Karpas-422 (cell line): Measurements from ENCODE around the gene NEURL2. TPM values are rescaled to one million over a fixed set of nuclear protein-coding genes. Genes with fewer than 3 reads are reported as not detected.

Experiments used
- DNase-seq: peaks from one replicate; pipeline ENCODE4 v3.0.0-alpha.2; 2015
- H2AFZ ChIP-seq: fragments of 200-600 bp; sonication (generic); 2 replicates; pipeline ENCODE4 v1.6.1; 2014; ENCODE audit warnings: antibody characterized with exemption, low read length, mixed read lengths
- H3K27ac ChIP-seq: fragments of 200-600 bp; sonication (generic); 2 replicates; pipeline ENCODE4 v1.5.1; 2014; ENCODE audit warnings: mild to moderate bottlenecking, low read length, moderate library complexity
- H3K27me3 ChIP-seq: fragments of 200-600 bp; sonication (generic); 2 replicates; pipeline ENCODE4 v1.6.1; 2014; ENCODE audit warnings: low read length, mixed read lengths
- H3K36me3 ChIP-seq: fragments of 200-600 bp; sonication (generic); 2 replicates; pipeline ENCODE4 v1.6.1; 2014; ENCODE audit warnings: low read length, mixed read lengths; ENCODE audit not compliant: insufficient read depth
- H3K4me1 ChIP-seq: fragments of 200-600 bp; sonication (generic); 2 replicates; pipeline ENCODE4 v1.6.1; 2014; ENCODE audit warnings: mild to moderate bottlenecking, low read length, mixed read lengths
- H3K4me2 ChIP-seq: fragments of 200-600 bp; sonication (generic); 2 replicates; pipeline ENCODE4 v1.6.1; 2014; ENCODE audit warnings: low read length, low read depth, mild to moderate bottlenecking; ENCODE audit not compliant: poor library complexity, severe bottlenecking
- H3K4me3 ChIP-seq: fragments of 200-600 bp; sonication (generic); 2 replicates; pipeline ENCODE4 v1.5.1; 2014; ENCODE audit warnings: mild to moderate bottlenecking, antibody characterized with exemption, low read length, mixed read lengths
- H3K79me2 ChIP-seq: fragments of 200-600 bp; sonication (generic); 2 replicates; pipeline ENCODE4 v1.6.1; 2014; ENCODE audit warnings: mild to moderate bottlenecking, low read length, mixed read lengths
- H3K9ac ChIP-seq: fragments of 200-600 bp; sonication (generic); 2 replicates; pipeline ENCODE4 v1.6.0; 2014; ENCODE audit warnings: low read length
- H3K9me2 ChIP-seq: fragments of 200-600 bp; sonication (generic), shearing (Covaris generic); replicated peaks from 2 replicates; pipeline ENCODE4 v1.6.0; 2014; ENCODE audit warnings: mild to moderate bottlenecking, low read length, moderate library complexity; ENCODE audit not compliant: insufficient read depth
- H3K9me3 ChIP-seq: fragments of 300-700, 200-600 bp; sonication (generic); 2 replicates; pipeline ENCODE4 v1.6.1; 2014; ENCODE audit warnings: low read length, mixed read lengths
- H4K20me1 ChIP-seq: fragments of 200-600 bp; sonication (generic); 2 replicates; pipeline ENCODE4 v1.6.1; 2014; ENCODE audit warnings: mild to moderate bottlenecking, antibody characterized with exemption, low read length, low read depth; ENCODE audit not compliant: insufficient read depth
- total RNA-seq: library from RNA; depleted of rRNA; stranded (reverse); fragments of >200 nt; shearing (Covaris generic); gene quantifications from 2 replicates; pipeline ENCODE4 v1.2.3, GENCODE V29; 2014; ENCODE audit warnings: low replicate concordance

Gene NEURL2
- total RNA-seq, 1 experiment from 2014 or later: 4.3 TPM

GRCh38 chr20:45861221-45862075 is 29.6 kb downstream of the NEURL2 start:
- Histone ChIP-seq H3K36me3 (no peaks in the 10 kb centered on the region), H3K4me1 (peaks cover 14% of the 10 kb centered on the region), H4K20me1 (no peaks in the 10 kb centered on the region), H3K27ac (no peak overlapping the region), H3K4me2 (no peak overlapping the region), H3K9me3 (no peaks in the 10 kb centered on the region), H2AFZ (no peak overlapping the region), H3K27me3 (no peaks in the 10 kb centered on the region), H3K9ac (no peak overlapping the region), H3K9me2 (no peaks in the 10 kb centered on the region), H3K4me3 (no peak overlapping the region), H3K79me2 (peaks cover 34% of the 10 kb centered on the region)
- DNase-seq: no peak

GRCh38 chr20:45860560-45861220 is 30.3 kb downstream of the NEURL2 start:
- no peak overlapping the region for H3K4me2 ChIP-seq
- no peaks in the 10 kb centered on the region for H3K9me2 ChIP-seq
- no peaks in the 10 kb centered on the region for H3K36me3 ChIP-seq
- H4K20me1 ChIP-seq: no peaks in the 10 kb centered on the region
- no peak overlapping the region for H2AFZ ChIP-seq
- H3K9me3 ChIP-seq: no peaks in the 10 kb centered on the region
- H3K79me2 ChIP-seq: peaks cover 42% of the 10 kb centered on the region
- no peak overlapping the region for H3K4me3 ChIP-seq
- H3K27me3 ChIP-seq: no peaks in the 10 kb centered on the region
- H3K27ac ChIP-seq: no peak overlapping the region
- DNase-seq: no peak
- H3K4me1 ChIP-seq: peaks cover 22% of the 10 kb centered on the region
- no peak overlapping the region for H3K9ac ChIP-seq

GRCh38 chr20:45859916-45860315 is 31.1 kb downstream of the NEURL2 start:
- no peak overlapping the region for H3K4me2 ChIP-seq

GRCh38 chr20:45857882-45858216 is 33.2 kb downstream of the NEURL2 start:
- H3K9ac ChIP-seq: peak overlapping the region; percentile 91

More at GRCh38 chr20:45859916-45860315, 31.1 kb downstream of the NEURL2 start:
- H3K9ac ChIP-seq: no peak overlapping the region
- DNase-seq: no peak
- H3K4me3 ChIP-seq: no peak overlapping the region
- no peaks in the 10 kb centered on the region for H3K27me3 ChIP-seq
- peaks cover 48% of the 10 kb centered on the region for H3K79me2 ChIP-seq
- H3K9me2 ChIP-seq: no peaks in the 10 kb centered on the region
- H2AFZ ChIP-seq: no peak overlapping the region
- no peak overlapping the region for H3K27ac ChIP-seq
- H4K20me1 ChIP-seq: no peaks in the 10 kb centered on the region
- H3K4me1 ChIP-seq: peaks cover 22% of the 10 kb centered on the region
- H3K9me3 ChIP-seq: no peaks in the 10 kb centered on the region
- H3K36me3 ChIP-seq: 0 out of 2 replicates have a peak, but pooled peaks cover 1% of the 10 kb centered on the region

GRCh38 chr20:45857114-45857881 is 33.7 kb downstream of the NEURL2 start, which contains the start of the genes ACOT8 and ZSWIM3:
Gene ACOT8, minus strand, starts transcription at chr20:45857392. Its CDS starts 77 bp downstream, at chr20:45857315.
Gene ZSWIM3, plus strand, starts transcription at chr20:45857614. Its CDS starts 212 bp downstream, at chr20:45857826.
- Histone ChIP-seq H3K4me2 (peak within 1 kb of the TSS; percentile 99), H4K20me1 (no peaks in the 10 kb centered on the region), H2AFZ (peak within 1 kb of the TSS; percentile 96), H3K27me3 (no peaks in the 10 kb centered on the region), H3K36me3 (0 out of 2 replicates have a peak, but pooled peaks cover 3% of the 10 kb centered on the region), H3K79me2 (peaks cover 45% of the 10 kb centered on the region), H3K9ac (peak within 1 kb of the TSS; percentile 91), H3K27ac (peak within 1 kb of the TSS; percentile 76), H3K4me3 (peak within 1 kb of the TSS; percentile 77), H3K4me1 (peaks cover 22% of the 10 kb centered on the region), H3K9me2 (no peaks in the 10 kb centered on the region), H3K9me3 (no peaks in the 10 kb centered on the region)
- peak; percentile 100 for DNase-seq

More at GRCh38 chr20:45857882-45858216, 33.2 kb downstream of the NEURL2 start:
- H3K27ac ChIP-seq: peak overlapping the region; percentile 76
- H3K4me2 ChIP-seq: peak overlapping the region; percentile 99
- H3K27me3 ChIP-seq: no peaks in the 10 kb centered on the region
- H3K4me3 ChIP-seq: peak overlapping the region; percentile 77
- DNase-seq: peak; percentile 83
- 0 out of 2 replicates have a peak, but pooled peaks cover 3% of the 10 kb centered on the region for H3K36me3 ChIP-seq
- H3K79me2 ChIP-seq: peaks cover 47% of the 10 kb centered on the region
- no peaks in the 10 kb centered on the region for H3K9me3 ChIP-seq
- peaks cover 22% of the 10 kb centered on the region for H3K4me1 ChIP-seq
- H2AFZ ChIP-seq: peak overlapping the region; percentile 96
- no peaks in the 10 kb centered on the region for H4K20me1 ChIP-seq
- H3K9me2 ChIP-seq: no peaks in the 10 kb centered on the region

- Histone ChIP-seq H3K79me2 (peaks cover 30% of the 10 kb centered on the region), H3K9me2 (no peaks in the 10 kb centered on the region)
Measured at GRCh38 chr20:45853484-45853883, 37.5 kb downstream of the NEURL2 start.

GRCh38 chr20:45852326-45852725 is 38.7 kb downstream of the NEURL2 start:
- DNase-seq: no peak
- peaks cover 24% of the 10 kb centered on the region for H3K79me2 ChIP-seq
- no peaks in the 10 kb centered on the region for H3K27me3 ChIP-seq
- no peak overlapping the region for H3K4me3 ChIP-seq
- no peak overlapping the region for H2AFZ ChIP-seq
- no peak overlapping the region for H3K27ac ChIP-seq
- no peaks in the 10 kb centered on the region for H3K9me3 ChIP-seq
- no peak overlapping the region for H3K9ac ChIP-seq
- no peak overlapping the region for H3K4me2 ChIP-seq
- 0 out of 2 replicates have a peak, but pooled peaks cover 6% of the 10 kb centered on the region for H3K36me3 ChIP-seq
- H3K9me2 ChIP-seq: no peaks in the 10 kb centered on the region
- no peaks in the 10 kb centered on the region for H4K20me1 ChIP-seq
- H3K4me1 ChIP-seq: peaks cover 9% of the 10 kb centered on the region

More at GRCh38 chr20:45853484-45853883, 37.5 kb downstream of the NEURL2 start:
- H3K9ac ChIP-seq: no peak overlapping the region
- peaks cover 15% of the 10 kb centered on the region for H3K4me1 ChIP-seq
- H3K27me3 ChIP-seq: no peaks in the 10 kb centered on the region
- 0 out of 2 replicates have a peak, but pooled peaks cover 6% of the 10 kb centered on the region for H3K36me3 ChIP-seq
- no peak overlapping the region for H3K4me2 ChIP-seq
- DNase-seq: no peak
- H3K9me3 ChIP-seq: no peaks in the 10 kb centered on the region
- no peaks in the 10 kb centered on the region for H4K20me1 ChIP-seq
- no peak overlapping the region for H3K27ac ChIP-seq
- H2AFZ ChIP-seq: no peak overlapping the region
- no peak overlapping the region for H3K4me3 ChIP-seq
